Stimulated activated CD4-positive, alpha-beta T cell treated with anti-CD3 and anti-CD28 coated beads, Interleukin-15, amount 100 ng/mL, for 1 hour (primary cell): ENCODE results near the gene CLSTN3.

Experiments used
- DNase-seq, 2 donors: peaks; one replicate each; pipeline ENCODE4 v3.0.0-alpha.2; 2020; ENCODE audit warnings: low read depth in 1 of 2, low spot score in 1 of 2

Gene CLSTN3

DNA sequence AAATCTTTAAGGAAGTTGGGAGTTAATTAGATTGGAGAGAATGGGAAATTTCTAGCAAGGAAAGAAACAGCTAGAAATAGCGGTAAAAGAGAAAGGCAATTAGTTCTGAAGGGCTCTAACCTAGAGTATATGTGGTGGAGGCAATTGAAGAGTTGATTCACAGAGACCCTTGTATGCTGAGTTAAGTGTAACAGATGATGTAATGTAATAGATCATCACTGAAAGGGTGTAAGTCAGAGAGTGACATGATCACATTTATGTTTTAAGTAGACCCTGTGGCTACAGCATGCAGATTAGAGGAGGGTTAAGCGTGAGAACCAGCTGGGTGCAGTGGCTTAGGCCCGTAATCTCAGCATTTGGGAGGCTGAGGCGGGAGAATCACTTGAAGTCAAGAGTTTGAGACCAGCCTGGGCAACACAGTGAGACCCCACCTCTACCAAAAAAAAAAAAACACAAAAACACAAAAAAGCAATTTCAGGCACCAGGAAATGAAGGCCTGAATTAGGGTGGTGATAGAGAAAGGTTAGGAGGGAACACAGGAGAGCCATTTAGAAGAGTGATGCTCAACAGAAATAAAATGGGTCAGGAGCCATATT lies 4.4 kb upstream of the CLSTN3 start:
- DNase-seq = no peak

DNA sequence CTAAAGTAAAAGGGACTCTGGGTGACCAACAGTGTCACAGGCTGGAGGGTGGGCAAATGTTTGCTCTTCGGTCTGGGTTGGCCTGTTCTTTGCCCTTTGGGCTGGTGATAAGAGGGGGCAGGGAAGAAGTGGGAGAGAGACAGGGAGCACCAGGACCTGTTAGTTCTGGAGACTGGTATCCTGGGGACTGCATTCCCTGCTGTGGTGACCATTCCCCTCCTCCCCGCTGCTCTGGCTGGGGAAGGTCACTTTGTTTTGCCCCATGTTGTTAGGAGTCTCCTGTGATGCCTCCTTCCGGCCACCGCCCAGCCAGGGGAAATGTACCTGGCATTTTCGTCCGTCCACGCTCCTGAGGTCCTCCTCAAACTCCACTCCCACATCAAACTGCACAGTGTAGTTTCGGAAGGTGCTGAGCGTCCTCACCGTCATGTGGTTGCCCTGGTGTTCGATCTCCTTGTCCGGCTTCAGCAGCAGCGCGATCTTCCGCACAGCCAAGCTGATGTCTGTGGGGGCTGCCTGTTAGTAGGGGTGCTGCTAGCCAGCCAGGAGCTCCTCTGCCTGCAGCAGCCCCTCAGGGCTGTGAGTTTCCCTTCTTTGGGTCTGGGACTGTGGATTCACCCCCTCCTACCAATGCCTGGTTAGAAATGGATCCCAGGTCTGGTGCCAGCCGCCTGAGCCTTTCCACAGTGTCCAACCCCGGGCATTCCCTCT lies 2.1 kb upstream of the CLSTN3 start:
- no peak for DNase-seq

DNA sequence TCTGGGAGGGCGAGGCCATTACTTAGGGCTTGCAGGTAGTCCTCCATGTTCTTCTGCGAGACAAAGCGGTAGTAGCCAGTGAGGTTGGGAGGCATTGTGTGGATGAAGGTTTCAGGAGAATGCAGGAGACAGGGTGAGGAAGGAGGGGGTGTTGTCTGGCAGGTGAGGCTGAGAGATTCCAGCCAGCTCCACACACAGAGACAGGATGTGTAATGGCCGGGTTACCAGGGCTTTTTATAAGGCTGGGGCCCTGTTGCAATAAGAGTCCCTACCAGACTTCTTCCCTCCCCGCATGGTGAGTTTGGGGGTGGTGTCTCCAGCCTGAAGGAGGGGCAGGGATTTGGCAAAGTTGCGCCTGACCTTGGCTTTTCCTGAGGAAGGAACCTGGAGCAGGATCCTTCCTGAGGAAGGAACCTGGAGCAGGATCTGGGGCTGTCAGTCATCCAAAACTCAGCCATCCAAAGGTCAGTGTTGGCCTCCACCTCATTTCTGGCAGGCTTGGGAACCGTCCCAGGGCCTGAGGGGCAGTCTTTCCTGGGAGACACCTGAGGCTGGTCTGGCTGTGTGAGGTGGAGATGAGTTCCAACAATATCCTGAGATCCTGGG lies 1.4 kb upstream of the CLSTN3 start, which contains the start of gene RBP5:
RBP5 (minus strand) TSS at position 209 of the 606 bp plus-strand sequence; CDS start at position 95, 114 bp downstream.
- DNase-seq = no peak

DNA sequence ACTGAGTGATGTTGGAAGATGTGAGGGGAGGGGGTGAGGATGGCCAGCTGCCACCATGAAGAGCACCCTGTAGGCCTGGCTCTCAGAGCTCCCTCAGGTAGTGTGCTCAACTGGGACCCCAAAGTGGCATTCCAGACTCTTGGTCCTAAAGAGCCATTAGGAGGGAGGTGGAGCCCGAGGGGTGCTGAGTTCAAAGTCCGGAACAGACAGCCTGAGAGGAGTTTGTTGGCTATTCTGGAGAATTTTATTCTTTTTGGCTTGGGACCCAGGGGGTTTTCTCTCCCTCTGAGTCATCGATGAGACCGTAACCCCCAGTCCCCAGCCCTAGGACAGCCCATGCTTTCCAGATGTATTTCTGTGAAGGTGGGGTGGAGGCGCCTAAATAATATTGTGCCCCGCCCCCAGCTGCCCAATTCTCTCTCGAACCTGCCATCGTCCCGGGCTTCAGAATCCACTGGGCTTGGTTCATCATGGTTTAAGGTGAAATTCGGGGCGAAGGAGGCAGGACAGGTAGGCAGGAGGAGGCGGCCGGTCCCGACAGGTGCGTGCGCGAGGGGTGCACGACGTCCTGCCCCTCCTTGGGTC lies 792 bp upstream of the CLSTN3 start:
- no peak for DNase-seq

GRCh38 chr12:7130701-7131501 lies 730 bp downstream of the CLSTN3 start:
- peak in 1 of 2 donors; percentile 13 for DNase-seq

DNA sequence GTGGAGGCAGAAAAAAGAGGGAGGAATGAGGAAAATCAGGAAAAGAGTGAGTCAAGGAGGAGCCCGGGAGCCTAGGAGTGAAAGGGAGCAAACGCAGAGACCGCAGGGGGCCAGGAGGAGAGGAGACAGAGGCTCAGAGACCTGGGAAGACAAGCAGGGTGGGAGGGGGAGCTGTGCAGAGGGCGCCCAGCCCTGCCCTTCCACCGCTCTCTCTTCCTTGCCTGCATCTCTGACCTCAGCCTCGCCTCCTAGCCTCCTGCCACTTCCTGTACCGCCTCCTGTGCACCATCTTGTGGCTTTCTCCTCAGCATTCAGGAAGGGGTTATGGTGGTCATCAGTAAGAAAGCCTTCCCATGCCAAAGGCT lies 1.3 kb downstream of the CLSTN3 start:
- DNase-seq = no peak

DNA sequence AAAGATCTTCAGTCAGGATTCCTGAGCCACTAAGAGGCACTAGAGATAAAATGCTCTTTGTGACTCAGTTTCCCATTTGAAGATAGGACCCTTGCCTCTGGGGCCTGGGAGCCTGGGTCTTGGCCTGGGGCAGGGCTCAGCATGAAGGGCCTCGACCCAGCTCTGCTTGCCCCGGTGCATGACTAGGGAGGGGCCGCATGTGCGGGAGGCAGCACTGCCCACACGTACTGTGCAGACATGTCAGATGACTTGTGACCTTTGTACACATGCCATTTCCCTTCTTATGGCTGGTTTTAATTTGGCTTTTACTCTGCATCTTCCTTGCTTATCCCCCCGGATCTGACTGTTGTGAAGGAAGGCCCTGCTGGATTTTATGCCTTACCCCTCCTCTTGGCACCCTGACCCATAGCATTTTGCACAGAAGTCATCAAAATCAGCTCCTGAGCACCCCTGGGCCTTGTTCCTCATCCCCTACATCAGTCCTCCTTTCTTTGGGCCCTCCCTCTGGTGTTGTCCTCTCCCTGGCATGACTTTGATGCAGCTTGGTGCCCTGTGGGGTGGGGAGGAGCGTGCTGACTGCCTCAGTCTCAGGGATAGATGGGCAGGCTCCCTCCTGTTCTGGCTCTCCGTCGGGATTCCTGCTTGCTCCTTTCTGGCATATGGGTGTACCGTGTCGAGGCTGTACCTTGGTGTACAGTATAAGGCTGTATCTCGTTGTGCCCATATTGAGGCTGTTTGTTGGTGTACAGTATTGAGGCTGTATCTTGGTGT lies 4.4 kb downstream of the CLSTN3 start:
- no peak for DNase-seq

GRCh38 chr12:7136071-7136470 lies 5.9 kb downstream of the CLSTN3 start:
- DNase-seq = no peak

DNA sequence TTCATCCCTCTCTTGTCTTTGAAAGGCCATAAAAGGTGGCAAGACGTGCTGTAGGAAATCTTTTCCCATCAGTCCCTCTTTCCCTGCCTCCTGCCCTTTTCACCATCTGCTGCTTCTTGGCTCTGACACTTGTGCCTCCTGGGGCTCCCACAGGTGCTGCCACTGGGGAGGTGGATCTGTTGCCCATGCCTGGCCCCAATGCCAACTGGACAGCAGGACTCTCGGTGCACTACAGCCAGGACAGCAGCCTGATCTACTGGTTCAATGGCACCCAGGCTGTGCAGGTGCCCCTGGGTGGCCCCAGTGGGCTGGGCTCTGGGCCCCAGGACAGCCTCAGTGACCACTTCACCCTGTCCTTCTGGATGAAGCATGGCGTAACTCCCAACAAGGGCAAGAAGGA lies 6.5 kb downstream of the CLSTN3 start:
- DNase-seq = no peak

DNA sequence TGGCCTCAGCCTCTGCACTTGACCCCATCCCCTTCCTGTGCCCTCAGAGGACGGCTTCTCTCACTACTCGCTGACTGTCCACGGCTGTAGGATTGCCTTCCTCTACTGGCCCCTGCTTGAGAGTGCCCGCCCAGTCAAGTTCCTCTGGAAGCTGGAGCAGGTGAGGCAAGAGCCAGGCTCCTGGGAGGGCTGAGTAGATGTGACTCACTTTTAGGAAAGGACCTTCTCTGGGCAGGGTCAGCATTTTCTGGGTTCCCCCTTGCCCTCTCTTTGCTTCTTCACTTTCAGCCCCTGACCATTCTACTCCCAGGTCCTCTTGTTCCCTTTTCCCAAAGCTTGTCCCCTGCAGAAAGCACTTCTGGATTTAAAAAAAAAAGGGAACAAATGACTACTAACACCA lies 7.7 kb downstream of the CLSTN3 start:
- DNase-seq = no peak

DNA sequence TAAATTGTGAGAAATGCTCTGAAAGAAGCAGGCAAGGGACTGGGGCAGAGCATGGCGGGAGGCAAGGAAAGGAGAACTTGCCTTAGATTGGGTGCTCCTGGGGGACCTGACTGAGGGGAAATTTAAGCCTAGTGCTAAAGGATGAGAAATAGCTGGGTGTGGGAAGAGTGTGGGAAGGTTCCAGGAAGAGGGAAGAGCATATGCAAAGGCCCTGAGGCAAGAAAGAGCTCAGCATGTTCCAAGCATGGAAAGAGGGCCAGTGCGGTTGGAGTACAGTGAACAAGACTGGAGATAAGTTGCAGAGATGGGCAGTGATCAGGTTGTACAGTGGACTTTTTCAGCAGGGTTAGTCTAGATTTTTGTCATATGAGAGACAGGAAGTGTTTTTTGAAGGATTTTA lies 9.0 kb downstream of the CLSTN3 start:
- DNase-seq = no peak

DNA sequence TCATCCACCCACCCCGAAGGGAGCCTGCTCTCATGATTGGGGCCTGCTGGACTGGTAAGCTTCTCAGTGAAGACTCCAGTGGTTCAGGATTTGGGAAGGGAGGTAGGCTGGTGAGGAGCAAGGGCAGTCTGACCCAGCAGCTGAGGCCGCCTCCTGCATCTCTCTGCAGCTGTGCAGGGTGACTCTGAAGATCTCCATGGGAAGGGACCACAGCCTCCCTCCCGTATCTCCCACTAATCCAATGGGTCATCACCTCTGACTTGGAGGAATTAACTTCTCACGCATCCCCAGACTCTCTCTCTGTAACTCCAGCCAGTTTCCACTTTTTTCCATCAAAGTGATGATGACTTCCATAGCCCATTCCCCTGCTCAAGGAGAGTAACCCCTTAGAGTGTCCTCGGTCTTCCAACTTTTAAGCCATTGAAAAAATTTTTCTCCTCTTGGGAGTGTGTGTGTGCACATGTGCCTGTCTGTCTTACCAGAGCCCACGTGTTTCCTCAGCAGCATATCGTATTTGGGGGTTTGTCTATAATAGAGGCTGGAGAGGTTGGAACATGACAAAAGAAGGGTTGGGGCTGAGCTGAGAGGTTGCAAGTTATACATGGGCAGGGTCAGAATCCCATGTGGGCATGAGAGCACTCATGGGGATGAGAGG lies 11.3 kb downstream of the CLSTN3 start:
- no peak for DNase-seq

GRCh38 chr12:7142056-7142644 lies 12.0 kb downstream of the CLSTN3 start:
- peak; percentile 24 to 44 for DNase-seq

DNA sequence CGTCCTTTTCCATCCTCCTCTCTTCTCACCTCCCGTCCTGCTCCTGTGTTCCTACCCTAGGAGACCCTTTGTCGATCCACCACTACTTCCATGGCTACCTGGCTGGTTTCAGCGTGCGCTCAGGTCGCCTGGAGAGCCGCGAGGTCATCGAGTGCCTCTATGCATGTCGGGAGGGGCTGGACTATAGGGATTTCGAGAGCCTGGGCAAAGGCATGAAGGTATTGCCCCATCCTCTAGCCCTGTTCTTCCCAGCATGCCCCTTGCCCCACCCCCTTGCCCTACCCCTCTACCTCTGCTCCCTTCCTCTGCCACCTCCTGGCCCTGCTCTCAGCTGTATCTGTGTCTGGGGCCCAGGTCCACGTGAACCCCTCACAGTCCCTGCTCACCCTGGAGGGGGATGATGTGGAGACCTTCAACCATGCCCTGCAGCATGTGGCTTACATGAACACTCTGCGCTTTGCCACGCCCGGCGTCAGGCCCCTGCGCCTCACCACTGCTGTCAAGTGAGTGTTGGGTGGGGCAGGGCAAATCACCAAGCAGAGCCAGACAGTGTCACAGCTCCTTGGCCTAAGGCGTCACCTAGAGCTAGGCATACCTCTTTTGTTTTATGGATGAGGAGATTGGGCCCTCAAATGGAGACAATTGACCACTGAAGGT lies 12.8 kb downstream of the CLSTN3 start:
- no peak for DNase-seq

GRCh38 chr12:7143564-7143963 lies 13.4 kb downstream of the CLSTN3 start:
- DNase-seq = no peak

GRCh38 chr12:7144414-7145120 lies 14.4 kb downstream of the CLSTN3 start:
- no peak for DNase-seq

- no peak for DNase-seq
Observed at GRCh38 chr12:7145671-7146070, 15.5 kb downstream of the CLSTN3 start.

GRCh38 chr12:7146228-7146627 lies 16.1 kb downstream of the CLSTN3 start:
- no peak for DNase-seq

- no peak for DNase-seq
Observed at GRCh38 chr12:7146906-7147305, 16.7 kb downstream of the CLSTN3 start.
